ENCODE results near the gene KLC4. TPM values are rescaled to one million over a fixed set of nuclear protein-coding genes. Genes with fewer than 3 reads are reported as not detected.
A peak's percentile ranks its signal among the peaks of the same experiment; 100 is the strongest.
"Not testable (repeated sequence)": the region's sequence is repeated elsewhere in the genome, so short reads cannot be mapped to it uniquely, and the experiment has no call there.

The KLC4 gene
- total RNA-seq, 1 donor from 2014 or later, result 71.6 TPM

- DNase-seq (ENCODE audit: low spot score), result peak; percentile 50
These were observed 34.2 kb downstream of the KLC4 start for GRCh38 chr6:43093436-43094289.

DNA sequence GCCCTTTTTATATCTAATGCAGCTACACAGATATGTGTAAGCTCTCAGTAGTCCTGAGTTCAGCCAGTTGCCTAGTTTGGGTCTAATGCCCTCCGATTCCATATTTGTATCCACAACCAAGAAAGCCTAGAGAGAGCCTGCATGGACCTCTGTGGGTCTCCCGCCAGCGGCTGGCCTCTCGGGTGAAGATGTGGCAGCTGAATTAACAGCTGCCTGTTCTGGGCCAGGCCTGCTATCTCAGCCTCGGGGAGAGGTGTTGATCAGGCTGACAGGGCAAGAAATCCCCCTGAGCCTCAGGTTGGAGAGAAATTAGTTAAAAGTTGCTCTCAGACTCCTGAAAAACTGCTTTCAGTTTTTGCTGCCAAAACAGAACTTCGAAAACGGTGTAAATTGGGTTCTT lies 36.5 kb downstream of the KLC4 start:
- DNase-seq (ENCODE audit: low spot score), result no peak

GRCh38 chr6:43096451-43097097 lies 37.1 kb downstream of the KLC4 start:
- DNase-seq (ENCODE audit: low spot score), result no peak

DNA sequence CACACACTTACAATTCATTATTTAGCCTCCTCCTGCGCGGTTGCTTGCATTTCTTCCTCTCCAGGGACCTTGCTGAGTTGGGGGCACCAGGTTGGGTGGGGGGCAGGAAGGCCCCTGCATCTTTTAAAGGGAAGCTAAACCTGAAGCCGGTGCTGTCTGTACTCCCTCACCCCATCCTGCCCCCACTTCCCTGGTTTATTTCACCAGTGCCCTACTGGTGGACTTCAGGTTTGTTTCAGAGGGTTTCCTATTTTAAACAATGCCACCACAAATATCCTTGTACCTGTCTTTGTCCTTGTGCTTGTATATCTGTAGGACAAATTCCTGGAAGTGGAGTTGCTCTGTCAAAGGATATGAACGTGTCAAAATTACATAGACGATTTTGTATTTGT lies 37.7 kb downstream of the KLC4 start:
- no peak for DNase-seq (ENCODE audit: low spot score)

DNA sequence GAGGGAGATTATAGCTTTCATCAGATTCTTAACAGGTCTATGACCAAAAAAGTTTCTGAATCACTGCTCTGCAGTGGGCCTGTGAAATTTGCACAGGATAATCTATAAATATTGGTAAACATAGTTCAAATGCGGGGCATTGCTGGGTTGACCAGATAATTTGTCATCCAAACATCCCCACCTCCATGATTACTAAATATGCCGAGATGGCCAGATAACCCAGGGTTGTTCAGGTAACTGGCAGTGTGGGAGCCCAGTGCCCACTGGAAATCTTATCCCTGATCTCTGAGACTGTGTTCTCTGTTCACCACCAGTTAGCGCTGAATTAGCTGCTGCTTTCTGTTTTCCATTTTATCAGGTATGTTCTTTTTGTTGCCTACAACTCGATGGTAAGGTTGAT lies 38.1 kb downstream of the KLC4 start:
- DNase-seq (ENCODE audit: low spot score), result no peak

DNA sequence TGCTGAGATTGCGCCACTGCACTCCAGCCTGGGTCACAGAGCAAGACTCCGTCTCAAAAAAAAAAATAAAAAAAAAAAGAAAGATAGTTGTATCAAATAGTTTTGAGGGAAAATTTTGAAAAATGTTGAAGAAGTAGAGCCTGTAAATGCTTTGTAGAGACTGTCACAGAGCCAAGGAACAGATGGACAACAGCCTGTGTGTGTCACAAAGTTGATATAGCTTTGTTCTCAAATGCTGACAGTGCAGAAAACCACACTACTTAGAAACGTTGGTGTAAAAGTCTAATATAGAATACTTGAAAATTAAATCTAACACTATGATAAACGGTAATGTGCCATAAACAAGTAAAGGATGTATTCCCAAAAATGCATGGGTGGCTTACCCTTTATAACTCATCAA lies 42.1 kb downstream of the KLC4 start:
- no peak for DNase-seq (ENCODE audit: low spot score)

DNA sequence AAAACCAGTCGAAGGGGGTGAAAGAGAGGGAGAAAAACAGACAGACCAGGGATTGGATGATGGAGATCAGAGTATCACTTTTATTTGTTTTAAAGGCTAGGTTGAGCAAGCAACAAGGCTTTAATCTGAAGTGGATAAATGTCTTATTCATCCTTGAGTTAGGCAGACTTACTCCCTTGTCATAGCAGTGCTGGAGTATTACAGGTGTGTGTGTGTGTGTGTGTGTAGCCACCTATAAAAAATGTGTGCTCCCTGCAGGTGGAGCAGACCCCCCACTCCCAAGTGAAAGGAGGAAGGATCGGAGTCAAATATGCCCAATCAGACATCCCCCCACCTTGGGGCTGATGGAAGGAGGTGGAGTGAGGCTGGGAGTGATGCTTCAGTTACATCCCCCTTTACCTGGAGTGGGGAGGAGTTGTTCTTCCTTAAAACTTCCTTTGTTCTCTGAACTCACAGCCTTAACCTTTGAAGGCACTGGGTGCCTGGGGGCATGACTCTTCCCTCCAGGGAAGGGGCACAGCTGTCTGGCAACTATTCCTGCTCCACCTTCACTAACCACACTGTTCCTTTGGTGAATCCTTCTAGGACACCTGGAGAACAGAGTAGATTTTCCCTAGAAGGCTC lies 43.9 kb downstream of the KLC4 start:
- no peak for DNase-seq (ENCODE audit: low spot score)

DNA sequence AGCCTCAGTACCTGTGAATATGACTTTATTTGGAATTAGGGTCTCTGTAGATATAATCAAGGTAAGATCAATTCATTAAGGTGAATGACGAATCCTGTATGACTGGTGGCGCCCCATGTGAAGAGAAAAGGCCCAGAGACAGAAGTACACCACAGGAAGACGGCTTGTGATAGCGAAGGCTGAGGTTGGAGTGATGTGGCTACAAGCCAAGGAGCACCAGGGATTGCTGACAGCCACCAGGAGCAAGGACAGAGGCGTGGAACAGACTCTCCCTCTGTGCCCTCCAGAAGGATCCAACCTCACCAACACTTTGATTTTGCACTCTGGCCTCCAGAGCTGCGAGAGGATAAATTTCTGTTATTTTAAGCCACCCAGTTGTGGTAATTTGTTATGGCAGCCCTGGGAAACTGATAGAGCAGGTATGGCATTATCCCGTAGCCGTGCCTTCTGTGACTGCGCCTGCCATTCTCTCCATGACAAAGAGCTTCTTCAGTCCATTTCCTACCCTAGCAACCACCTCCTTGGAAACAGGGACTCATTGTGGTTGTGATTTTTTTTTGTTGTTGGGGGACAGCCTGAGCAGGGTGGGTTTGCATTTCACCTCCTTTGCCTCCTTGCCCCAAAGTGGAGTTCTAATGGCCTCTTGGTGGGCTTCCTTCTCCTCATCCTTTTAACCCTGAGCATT lies 46.2 kb downstream of the KLC4 start:
- DNase-seq (ENCODE audit: low spot score), result no peak

DNA sequence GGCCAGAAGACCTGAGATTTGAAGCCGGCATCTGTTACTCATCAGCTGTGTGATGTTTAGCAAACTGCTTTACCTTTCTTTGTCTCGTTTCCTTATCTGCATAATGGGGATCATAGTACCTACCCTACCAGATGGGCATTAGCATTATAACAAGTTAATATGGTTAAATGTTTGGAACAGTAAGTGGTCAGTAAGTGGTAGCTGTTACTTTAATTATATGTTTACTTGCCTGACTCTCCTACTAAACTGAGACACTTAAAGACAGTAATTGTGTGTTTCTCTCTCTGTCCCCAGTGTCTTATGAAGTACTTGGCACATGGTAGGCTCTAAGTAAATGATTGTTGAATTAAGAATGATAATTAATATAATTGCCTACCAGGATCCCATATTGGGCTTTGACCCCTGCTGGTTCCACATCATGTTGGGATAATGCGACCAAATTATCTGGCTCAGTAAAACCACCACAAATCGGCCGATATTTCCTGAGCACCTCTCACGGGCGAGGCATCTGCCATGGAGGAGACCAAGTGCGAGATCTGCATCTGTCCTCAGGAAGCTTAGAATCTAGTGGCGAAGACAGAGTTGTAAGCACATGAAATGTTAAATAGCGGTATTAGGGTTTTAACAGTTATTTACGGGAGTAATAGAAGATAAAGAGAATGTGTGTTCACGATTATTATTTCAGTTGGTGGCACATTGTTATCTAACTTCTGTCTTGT lies 48.1 kb downstream of the KLC4 start:
- no peak for DNase-seq (ENCODE audit: low spot score)

- no peak for DNase-seq (ENCODE audit: low spot score)
These were observed 54.2 kb downstream of the KLC4 start for GRCh38 chr6:43113431-43114260.

DNA sequence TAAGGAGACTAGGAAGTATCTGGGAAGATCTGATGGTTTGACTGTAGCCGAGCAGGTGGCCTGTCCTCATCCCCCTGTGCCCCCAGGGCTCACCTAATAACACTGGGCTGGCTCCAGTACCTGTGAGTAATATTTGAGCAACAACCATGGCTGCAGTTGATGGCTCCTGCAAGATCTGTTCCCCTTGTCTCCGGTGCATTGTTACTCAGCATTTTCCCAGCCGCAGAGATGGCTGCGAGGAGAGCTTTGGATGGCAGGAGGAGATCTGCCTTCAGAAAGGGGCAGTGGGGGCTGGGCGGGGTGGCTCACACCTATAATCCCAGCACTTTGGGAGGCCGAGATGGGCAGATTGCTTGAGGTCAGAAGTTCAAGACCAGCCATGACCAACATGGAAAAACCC lies 55.9 kb downstream of the KLC4 start:
- DNase-seq (ENCODE audit: low spot score), result no peak

GRCh38 chr6:43117466-43117865 lies 58.0 kb downstream of the KLC4 start:
- not testable (repeated sequence) for DNase-seq (ENCODE audit: low spot score)

DNA sequence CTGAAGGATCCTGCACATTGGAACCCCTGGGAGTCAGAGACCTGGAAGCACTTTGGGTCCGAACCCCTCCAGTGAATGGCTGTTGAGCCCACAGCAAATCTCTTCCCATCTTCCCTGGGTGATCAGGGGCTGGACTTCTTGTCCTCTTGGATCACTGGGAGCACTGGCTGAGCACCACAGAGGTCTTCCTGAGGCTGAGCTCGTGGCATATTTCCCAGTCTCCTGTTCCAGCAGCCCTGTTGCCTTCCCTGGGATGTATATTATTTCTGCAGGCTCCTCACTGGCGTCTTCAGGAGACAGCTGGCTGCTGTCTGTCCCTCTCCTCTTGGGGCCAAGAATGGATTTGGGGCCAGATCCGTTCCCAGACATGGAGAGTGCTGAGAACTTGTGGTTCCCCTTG lies 60.1 kb downstream of the KLC4 start:
- DNase-seq (ENCODE audit: low spot score), result no peak

GRCh38 chr6:43120101-43120763 lies 60.8 kb downstream of the KLC4 start:
- no peak for DNase-seq (ENCODE audit: low spot score)

GRCh38 chr6:43120944-43121913 lies 61.8 kb downstream of the KLC4 start:
- peak; percentile 63 for DNase-seq (ENCODE audit: low spot score)

DNA sequence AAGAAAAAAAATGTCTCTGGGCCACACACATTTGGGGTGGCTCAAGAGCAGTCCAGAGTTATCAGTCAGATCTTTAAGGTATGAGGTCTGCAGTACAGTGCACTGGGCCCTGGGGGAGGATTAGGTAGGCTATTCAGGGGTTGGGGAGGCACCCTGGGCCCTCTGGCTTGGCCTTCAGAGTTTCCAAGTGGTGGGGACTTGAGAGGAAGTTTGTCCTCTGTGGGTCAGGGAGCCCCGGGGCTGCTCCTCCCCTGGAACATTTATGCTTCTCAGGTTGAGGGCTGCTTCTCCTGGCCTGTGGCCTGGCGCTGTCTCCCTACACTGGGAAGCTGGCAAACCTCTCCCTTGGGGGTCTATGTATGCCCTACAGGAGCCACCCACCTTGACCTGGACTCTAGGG lies 62.7 kb downstream of the KLC4 start:
- DNase-seq (ENCODE audit: low spot score), result no peak

- no peak for DNase-seq (ENCODE audit: low spot score)
These were observed 64.3 kb downstream of the KLC4 start for GRCh38 chr6:43123461-43124314.

- DNase-seq (ENCODE audit: low spot score), result no peak
These were observed 65.0 kb downstream of the KLC4 start for GRCh38 chr6:43124481-43124880.

Measured in mucosa of gallbladder (tissue), 1 donor.